GM19372 (cell line): ENCODE measurements around the gene SBF1.
"Not testable (repeated sequence)": the region's sequence is repeated elsewhere in the genome, so short reads cannot be mapped to it uniquely, and the experiment has no call there.

Source experiments
- ATAC-seq: cut with Tn5 transposase; IDR thresholded peaks from one replicate; pipeline ENCODE4 v1.9.1; 2021; ENCODE audit warnings: mild to moderate bottlenecking, low read depth, moderate library complexity; ENCODE audit not compliant: unreplicated experiment

The SBF1 gene

GRCh38 chr22:50436015-50436830 lies 38.6 kb downstream of the SBF1 start:
- no peak for ATAC-seq

DNA sequence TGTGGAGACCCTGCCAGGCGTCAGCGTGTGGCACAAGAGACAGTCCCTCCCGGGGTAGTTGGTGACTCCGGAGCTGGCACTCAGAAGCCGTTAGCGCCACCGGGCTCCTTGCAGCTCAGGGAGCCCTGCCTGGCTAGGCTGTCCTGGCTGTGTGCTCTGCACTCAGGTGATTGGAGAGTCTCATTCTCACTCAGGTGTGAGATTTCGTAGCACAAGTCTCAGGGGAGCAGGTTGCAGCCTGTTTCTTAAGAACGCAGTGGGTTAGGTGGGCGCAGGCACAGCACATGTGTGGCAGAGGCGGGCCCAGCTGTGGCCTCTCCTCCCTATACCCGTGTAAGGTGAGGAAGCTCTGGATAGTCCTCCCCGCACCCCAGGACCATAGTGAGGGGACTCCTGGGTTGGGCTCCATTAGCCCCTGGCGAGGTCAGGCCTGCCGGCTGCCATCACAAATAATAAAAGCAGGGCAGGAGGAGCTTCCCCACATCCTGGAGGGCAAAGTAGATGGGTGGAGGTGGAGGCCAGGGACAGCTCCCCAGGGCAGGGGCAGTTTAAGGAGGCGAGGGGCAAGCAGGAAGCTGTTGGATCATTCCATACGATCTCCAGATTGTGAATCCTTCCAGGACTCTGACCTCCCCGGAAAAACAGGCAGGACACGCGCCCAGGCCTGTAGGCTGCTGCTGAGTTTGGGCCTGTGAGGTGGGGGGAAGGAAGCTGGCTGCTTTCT lies 39.4 kb downstream of the SBF1 start:
- no peak for ATAC-seq

DNA sequence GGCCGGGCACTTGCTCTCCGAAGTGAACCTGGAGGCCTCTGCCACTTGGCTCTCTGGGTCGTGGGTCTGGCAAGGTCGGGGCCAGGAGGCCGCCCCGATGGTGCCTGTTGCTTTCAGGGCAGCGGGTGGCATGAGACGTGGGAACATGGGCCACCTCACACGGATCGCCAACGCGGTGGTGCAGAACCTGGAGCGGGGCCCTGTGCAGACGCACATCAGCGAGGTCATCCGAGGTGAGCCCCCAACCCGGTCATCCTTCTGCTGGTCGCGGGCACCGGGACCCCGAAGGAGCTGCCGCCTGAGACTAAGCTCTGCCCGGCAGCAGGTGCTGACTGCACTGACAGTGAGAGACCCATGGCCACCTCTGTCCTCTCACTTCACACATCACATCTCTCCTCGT lies 40.0 kb downstream of the SBF1 start:
- no peak for ATAC-seq

DNA sequence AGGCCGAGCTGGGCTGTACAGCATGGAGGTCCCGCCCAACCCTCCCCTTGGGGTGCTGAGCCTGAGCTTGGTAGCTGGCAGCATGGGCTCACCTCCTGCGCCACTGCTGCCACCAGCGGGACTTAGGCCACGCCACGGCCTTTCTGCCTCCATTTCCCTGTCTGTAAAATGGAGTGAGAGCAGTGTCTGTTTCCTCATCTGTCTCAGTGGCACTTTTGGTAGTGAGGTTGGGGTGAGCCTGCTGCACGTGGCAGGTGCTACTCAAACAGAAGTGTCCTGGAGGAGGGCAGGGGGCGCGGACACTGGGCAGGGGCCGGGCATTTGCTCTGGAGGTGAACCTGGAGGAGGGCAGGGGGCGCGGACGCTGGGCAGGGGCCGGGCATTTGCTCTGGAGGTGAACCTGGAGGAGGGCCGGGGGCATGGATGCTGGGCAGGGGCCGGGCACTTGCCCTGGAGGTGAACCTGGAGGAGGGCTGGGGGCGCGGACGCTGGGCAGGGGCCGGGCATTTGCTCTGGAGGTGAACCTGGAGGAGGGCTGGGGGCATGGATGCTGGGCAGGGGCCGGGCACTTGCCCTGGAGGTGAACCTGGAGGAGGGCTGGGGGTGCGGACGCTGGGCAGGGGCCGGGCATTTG lies 41.8 kb downstream of the SBF1 start:
- not testable (repeated sequence) for ATAC-seq

DNA sequence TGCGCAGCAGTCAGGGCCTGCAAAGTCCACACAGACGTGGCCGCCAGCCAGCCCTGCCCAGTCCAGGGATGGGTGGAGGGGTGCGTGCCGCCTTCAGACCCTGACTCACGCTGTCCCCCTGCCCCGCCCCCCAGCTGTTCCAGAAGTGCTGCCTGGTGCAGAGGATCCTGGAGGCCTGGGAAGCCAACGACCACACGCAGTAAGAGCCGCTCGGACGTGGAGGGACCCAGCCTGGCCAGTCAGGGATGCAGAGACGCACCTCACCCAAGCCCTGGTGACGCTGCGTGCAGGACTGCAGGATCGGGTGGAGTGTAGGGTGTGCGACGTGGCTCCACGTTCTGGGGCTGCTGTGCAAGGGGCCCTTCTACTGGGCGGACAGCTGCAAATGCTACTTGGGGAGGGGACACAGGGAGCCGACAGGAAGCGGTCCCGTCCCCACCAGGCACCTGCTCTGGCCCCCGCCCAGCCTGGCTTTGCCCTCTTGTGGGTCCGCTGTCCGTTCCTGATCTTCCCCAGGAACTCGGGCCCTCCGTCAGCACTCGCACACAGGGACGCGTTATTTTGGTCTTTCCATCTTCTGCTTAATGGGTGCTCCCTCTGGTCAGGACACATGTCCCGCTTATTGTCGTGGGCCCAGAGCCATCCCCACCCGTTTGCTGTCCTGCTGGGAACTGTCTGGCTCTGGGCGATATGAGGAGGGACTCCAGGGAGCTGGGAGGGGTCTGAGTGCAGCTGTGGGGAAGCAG lies 42.5 kb downstream of the SBF1 start:
- ATAC-seq, result no peak

- ATAC-seq, result no peak
Measured at GRCh38 chr22:50425179-50425916, 49.5 kb downstream of the SBF1 start.

DNA sequence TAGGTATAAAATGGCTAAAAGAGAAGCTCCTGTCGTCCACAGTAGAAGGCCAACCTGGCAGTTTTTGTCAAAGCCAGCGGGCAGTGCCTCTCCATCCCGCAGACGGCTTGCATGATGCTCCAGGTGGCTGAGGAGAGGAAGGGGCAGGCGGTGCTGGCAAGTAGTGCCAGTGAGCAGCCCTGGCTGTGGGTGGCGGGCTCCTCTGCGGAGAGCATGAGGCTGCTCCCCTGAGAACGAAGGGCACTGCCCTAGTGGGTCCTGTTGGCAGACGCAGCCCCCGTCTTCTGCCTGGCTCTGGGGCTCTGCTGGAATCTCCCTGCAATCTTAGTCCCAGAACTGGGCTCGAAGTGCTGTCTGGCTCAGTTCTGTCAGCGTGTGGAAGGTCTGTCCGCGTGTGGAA lies 50.9 kb downstream of the SBF1 start:
- no peak for ATAC-seq

- no peak for ATAC-seq
Measured at GRCh38 chr22:50422961-50423815, 51.6 kb downstream of the SBF1 start.

GRCh38 chr22:50422046-50422445 lies 52.8 kb downstream of the SBF1 start:
- no peak for ATAC-seq

DNA sequence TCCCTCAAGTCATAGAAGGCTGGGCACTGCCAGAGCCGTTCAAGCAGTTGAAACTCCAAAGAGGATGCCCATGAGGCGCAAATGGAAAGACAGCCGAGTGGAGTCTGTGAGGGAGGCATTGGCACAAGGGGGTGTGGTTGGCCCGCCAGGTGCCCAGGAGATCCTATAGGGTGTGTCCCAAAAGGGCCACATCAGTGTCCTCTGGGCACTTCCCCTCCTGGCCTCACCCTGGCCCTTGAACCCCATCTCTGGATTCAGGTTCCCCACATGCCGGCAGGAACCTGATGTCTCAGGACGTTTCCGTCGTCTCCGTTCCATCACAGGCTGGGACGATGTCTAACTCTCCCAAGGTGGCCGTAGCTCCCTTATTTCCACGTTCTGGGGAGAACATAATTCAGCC lies 54.3 kb downstream of the SBF1 start:
- ATAC-seq, result no peak

GRCh38 chr22:50420015-50420414 lies 54.8 kb downstream of the SBF1 start:
- no peak for ATAC-seq

- ATAC-seq, result no peak
Measured at GRCh38 chr22:50419116-50419515, 55.7 kb downstream of the SBF1 start.

DNA sequence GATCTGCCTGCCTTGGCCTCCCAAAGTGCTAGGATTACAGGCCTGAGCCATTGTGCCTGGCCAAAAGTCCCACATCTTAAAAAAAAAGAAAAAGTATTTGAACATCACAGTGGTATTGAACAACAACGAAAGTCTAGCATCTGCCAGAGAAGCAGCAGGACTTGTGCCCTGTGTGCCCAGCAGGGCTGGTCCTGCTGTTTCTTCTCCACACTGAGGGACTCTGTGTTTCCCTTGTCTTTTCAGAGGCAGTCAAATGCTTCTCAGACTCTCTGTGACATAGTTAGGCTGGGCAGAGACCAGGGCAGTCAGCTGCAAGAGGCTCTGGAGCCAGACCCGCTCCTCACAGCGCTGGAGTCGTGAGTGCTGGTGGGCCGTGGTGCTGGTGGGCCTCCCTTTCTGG lies 56.2 kb downstream of the SBF1 start:
- ATAC-seq, result no peak

- ATAC-seq, result no peak
Measured at GRCh38 chr22:50417411-50418210, 57.2 kb downstream of the SBF1 start.

GRCh38 chr22:50416996-50417395 lies 57.8 kb downstream of the SBF1 start:
- ATAC-seq, result no peak

GRCh38 chr22:50415426-50415825 lies 59.4 kb downstream of the SBF1 start:
- no peak for ATAC-seq

- no peak for ATAC-seq
Measured at GRCh38 chr22:50414476-50415248, 60.2 kb downstream of the SBF1 start.

DNA sequence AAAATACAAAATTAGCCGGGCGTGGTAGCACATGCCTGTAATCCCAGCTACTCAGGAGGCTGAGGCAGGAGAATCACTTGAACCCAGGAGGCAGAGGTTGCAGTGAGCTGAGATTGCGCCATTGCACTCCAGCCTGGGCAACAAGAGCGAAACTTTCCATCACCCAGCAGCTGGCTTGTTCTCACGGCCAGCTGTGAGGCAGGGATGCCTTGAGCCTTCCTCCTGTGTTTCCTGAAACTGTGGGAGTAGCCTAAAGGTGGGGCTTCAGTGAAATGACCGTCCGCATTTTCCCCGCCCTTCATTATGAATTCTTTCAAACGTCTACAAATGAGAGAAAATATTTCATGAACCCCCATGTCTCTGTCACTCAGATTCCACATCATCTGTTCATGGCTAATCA lies 65.9 kb downstream of the SBF1 start:
- not testable (repeated sequence) for ATAC-seq
